H9 (cell line): Measurements from ENCODE around the gene FTH1. TPM values are rescaled to one million over a fixed set of nuclear protein-coding genes. Genes with fewer than 3 reads are reported as not detected.

ENCODE experiments used
- DNase-seq: peaks from one replicate; pipeline ENCODE4 v3.0.0-alpha.2; 2017
- H2AFZ ChIP-seq: one replicate; pipeline ENCODE4 v1.6.1; 2013; ENCODE audit warnings: mild to moderate bottlenecking, low read length, control low read depth, moderate library complexity
- H2AK5ac ChIP-seq: 2 replicates; pipeline ENCODE4 v1.6.1; 2013; ENCODE audit warnings: low read length, control low read depth, mixed read lengths; ENCODE audit not compliant: insufficient read length
- H2BK120ac ChIP-seq: one replicate; pipeline ENCODE4 v1.6.1; 2013; ENCODE audit warnings: low read depth, mild to moderate bottlenecking, low read length, control low read depth, inconsistent platforms; ENCODE audit not compliant: poor library complexity, severe bottlenecking
- H2BK12ac ChIP-seq: 2 replicates; pipeline ENCODE4 v1.6.1; 2013; ENCODE audit warnings: low read length, control low read depth, mixed read lengths, low read depth; ENCODE audit not compliant: insufficient read length
- H2BK15ac ChIP-seq: 2 replicates; pipeline ENCODE4 v1.6.1; 2013; ENCODE audit warnings: low read depth, low read length, control low read depth
- H2BK20ac ChIP-seq: one replicate; pipeline ENCODE4 v1.6.1; 2013; ENCODE audit warnings: low read depth, mild to moderate bottlenecking, low read length, control low read depth, inconsistent platforms; ENCODE audit not compliant: poor library complexity, severe bottlenecking
- H2BK5ac ChIP-seq: 2 replicates; pipeline ENCODE4 v1.6.1; 2013; ENCODE audit warnings: low read length, control low read depth, mixed read lengths; ENCODE audit not compliant: insufficient read length
- H3K14ac ChIP-seq: 2 replicates; pipeline ENCODE4 v1.6.1; 2013; ENCODE audit warnings: low read length, control low read depth; ENCODE audit not compliant: insufficient read depth
- H3K18ac ChIP-seq: 2 replicates; pipeline ENCODE4 v1.6.1; 2013; ENCODE audit warnings: low read depth, mild to moderate bottlenecking, mixed read lengths, low read length, control low read depth; ENCODE audit not compliant: insufficient read length
- H3K23ac ChIP-seq: 2 replicates; pipeline ENCODE4 v1.6.1; 2013; ENCODE audit warnings: low read length, control low read depth, mixed read lengths, low read depth; ENCODE audit not compliant: insufficient read length
- H3K23me2 ChIP-seq: 2 replicates; pipeline ENCODE4 v1.6.1; 2013; ENCODE audit warnings: low read depth, mild to moderate bottlenecking, mixed read lengths, low read length, control low read depth; ENCODE audit not compliant: insufficient read length, poor library complexity, severe bottlenecking
- H3K27ac ChIP-seq: 2 replicates; pipeline ENCODE4 v1.5.1; 2013; ENCODE audit warnings: low read length, control low read depth, mixed read lengths, low read depth; ENCODE audit not compliant: insufficient read length
- H3K27me3 ChIP-seq: 2 replicates; pipeline ENCODE4 v1.6.1; 2013; ENCODE audit warnings: low read length, control low read depth, inconsistent platforms; ENCODE audit not compliant: insufficient read depth
- H3K4ac ChIP-seq: 2 replicates; pipeline ENCODE4 v1.6.1; 2013; ENCODE audit warnings: low read depth, mild to moderate bottlenecking, control low read depth, inconsistent platforms, low read length, moderate library complexity
- H3K4me1 ChIP-seq: 2 replicates; pipeline ENCODE4 v1.6.1; 2013; ENCODE audit warnings: low read length, control low read depth, inconsistent platforms; ENCODE audit not compliant: insufficient read depth
- H3K4me2 ChIP-seq: 2 replicates; pipeline ENCODE4 v1.6.1; 2013; ENCODE audit warnings: low read length, control low read depth, mixed read lengths; ENCODE audit not compliant: insufficient read length, insufficient read depth
- H3K56ac ChIP-seq: 2 replicates; pipeline ENCODE4 v1.6.1; 2013; ENCODE audit warnings: low read depth, mild to moderate bottlenecking, mixed read lengths, low read length, control low read depth; ENCODE audit not compliant: insufficient read length
- H3K79me1 ChIP-seq: 2 replicates; pipeline ENCODE4 v1.6.1; 2013; ENCODE audit warnings: low read depth, mild to moderate bottlenecking, moderate library complexity, low read length, control low read depth, inconsistent platforms; ENCODE audit not compliant: insufficient read depth, poor library complexity, severe bottlenecking
- H3K79me2 ChIP-seq: 2 replicates; pipeline ENCODE4 v1.6.1; 2013; ENCODE audit warnings: low read length, control low read depth, inconsistent platforms; ENCODE audit not compliant: insufficient read depth
- H3K9ac ChIP-seq: 2 replicates; pipeline ENCODE4 v1.6.1; 2013; ENCODE audit warnings: low read length, control low read depth, mixed read lengths; ENCODE audit not compliant: insufficient read length; ENCODE audit errors: extremely low read depth
- H3K9me3 ChIP-seq: one replicate; pipeline ENCODE4 v1.6.1; 2013; ENCODE audit warnings: low read depth, low read length, inconsistent platforms; ENCODE audit not compliant: control insufficient read depth
- H3T11ph ChIP-seq: one replicate; pipeline ENCODE4 v1.6.1; 2013; ENCODE audit warnings: mild to moderate bottlenecking, low read length, control low read depth, inconsistent platforms
- H4K20me1 ChIP-seq: one replicate; pipeline ENCODE4 v1.6.1; 2013; ENCODE audit not compliant: control insufficient read depth, insufficient read length, insufficient read depth
- H4K5ac ChIP-seq: 2 replicates; pipeline ENCODE4 v1.6.1; 2013; ENCODE audit warnings: low read depth, mild to moderate bottlenecking, mixed read lengths, low read length, control low read depth; ENCODE audit not compliant: insufficient read length
- H4K8ac ChIP-seq: replicated peaks from 2 replicates; pipeline ENCODE4 v1.6.1; 2013; ENCODE audit warnings: low read length, control low read depth, mixed read lengths, low read depth; ENCODE audit not compliant: insufficient read length
- H4K91ac ChIP-seq: 2 replicates; pipeline ENCODE4 v1.6.1; 2013; ENCODE audit warnings: low read depth, mild to moderate bottlenecking, moderate library complexity, mixed read lengths, low read length, control low read depth; ENCODE audit not compliant: insufficient read length
- H3K27ac Mint-ChIP-seq, 3 experiments: 2 replicates in 2 of 3; 3 replicates in 1 of 3; pipeline ENCODE4 v1.8.0; 2020 to 2021; ENCODE audit warnings: mixed read lengths in 3 of 3, mild to moderate bottlenecking in 1 of 3, moderate library complexity in 1 of 3
- H3K27me3 Mint-ChIP-seq: 2 replicates; pipeline ENCODE4 v1.8.0; 2021; ENCODE audit warnings: low read depth, mild to moderate bottlenecking, moderate library complexity, mixed read lengths
- H3K36me3 Mint-ChIP-seq, 3 experiments: 2 replicates in 2 of 3; 3 replicates in 1 of 3; pipeline ENCODE4 v1.8.0; 2020 to 2021; ENCODE audit warnings: low read depth in 3 of 3, mixed read lengths in 3 of 3; ENCODE audit not compliant: insufficient read depth in 1 of 3
- H3K4me1 Mint-ChIP-seq, 2 experiments: 2 replicates each; pipeline ENCODE4 v1.8.0; 2020; ENCODE audit warnings: mixed read lengths in 2 of 2
- H3K4me3 Mint-ChIP-seq, 2 experiments: 2 replicates in 1 of 2; 3 replicates in 1 of 2; pipeline ENCODE4 v1.8.0; 2020 to 2021; ENCODE audit warnings: mild to moderate bottlenecking in 2 of 2, mixed read lengths in 2 of 2, moderate library complexity in 1 of 2
- H3K9me3 Mint-ChIP-seq, 2 experiments: 2 replicates in 1 of 2; 3 replicates in 1 of 2; pipeline ENCODE4 v1.8.0; 2020; ENCODE audit warnings: mild to moderate bottlenecking in 2 of 2, mixed read lengths in 2 of 2, moderate library complexity in 1 of 2
- WGBS: extraction: QIAGEN DNeasy Blood & Tissue Kit; methylation state at CpG from one replicate; pipeline ENCODE4 v1.1.7; 2013; ENCODE audit warnings: missing lambda C conversion rate, low lambda C conversion rate, mixed read lengths; ENCODE audit not compliant: insufficient read length; ENCODE audit errors: extremely low coverage; 5-methylcytosine and 5-hydroxymethylcytosine counted together
- total RNA-seq: library from RNA; stranded (reverse); gene quantifications from 2 replicates; pipeline ENCODE4 v1.2.1, GENCODE V29; 2021
- TF ChIP-seq, protein P1 (sequence below): fragments of 200-600 bp; sonication (generic); conservative IDR thresholded peaks from 3 replicates; pipeline ENCODE4 v1.8.0; 2021; ENCODE audit warnings: antibody characterized with exemption, mild to moderate bottlenecking

The FTH1 gene
- total RNA-seq, 1 experiment from 2014 or later = 1,505 TPM

DNA sequence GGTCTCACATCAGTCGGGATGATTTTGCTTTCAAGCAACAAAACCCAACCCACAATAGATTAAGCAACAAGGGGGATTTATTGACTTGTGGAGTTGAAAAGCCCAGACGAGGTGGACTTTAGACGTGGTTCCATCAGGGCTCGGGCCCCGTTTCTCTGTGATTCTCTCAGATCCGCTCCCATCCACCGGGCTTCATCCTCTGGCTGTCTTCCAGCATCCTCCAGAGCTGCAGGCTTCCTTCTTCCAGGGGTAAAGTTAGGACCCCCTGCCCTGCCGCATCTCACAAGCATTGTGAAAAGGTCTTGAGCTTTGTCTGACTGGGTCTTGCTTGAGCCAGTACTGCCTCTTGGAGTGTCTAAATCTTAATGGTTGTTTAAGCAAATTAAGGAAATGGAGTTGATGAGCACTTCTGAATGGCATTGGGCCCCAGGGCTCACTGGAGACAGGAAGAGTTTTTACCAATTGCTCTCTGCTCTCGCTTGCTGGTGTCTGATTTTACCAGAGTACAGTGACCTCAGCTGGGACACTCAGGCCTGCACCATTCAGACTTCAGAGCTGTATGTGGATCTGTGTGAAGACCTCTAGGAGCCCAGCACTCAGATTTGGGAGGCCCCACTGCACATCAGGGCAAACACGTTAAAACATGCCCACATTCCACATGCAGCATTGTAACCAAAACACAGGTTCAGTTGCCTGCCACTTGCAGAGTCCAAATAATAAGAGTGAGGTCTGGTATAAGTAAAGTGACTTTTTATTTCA lies 13.5 kb upstream of the FTH1 start:
- H3K4me3 Mint-ChIP-seq = no peak overlapping the region
- DNase-seq = no peak
- no peak overlapping the region for H3K23ac ChIP-seq
- no peak overlapping the region for H4K5ac ChIP-seq
- H2AFZ ChIP-seq = no peak overlapping the region
- no peaks in the 10 kb centered on the region for H3K9me3 ChIP-seq
- peaks cover under 1 to 3% of the 10 kb centered on the region in 2 experiments; a peak in 2 of 5 replicates for H3K9me3 Mint-ChIP-seq
- TF ChIP-seq, protein P1, sequence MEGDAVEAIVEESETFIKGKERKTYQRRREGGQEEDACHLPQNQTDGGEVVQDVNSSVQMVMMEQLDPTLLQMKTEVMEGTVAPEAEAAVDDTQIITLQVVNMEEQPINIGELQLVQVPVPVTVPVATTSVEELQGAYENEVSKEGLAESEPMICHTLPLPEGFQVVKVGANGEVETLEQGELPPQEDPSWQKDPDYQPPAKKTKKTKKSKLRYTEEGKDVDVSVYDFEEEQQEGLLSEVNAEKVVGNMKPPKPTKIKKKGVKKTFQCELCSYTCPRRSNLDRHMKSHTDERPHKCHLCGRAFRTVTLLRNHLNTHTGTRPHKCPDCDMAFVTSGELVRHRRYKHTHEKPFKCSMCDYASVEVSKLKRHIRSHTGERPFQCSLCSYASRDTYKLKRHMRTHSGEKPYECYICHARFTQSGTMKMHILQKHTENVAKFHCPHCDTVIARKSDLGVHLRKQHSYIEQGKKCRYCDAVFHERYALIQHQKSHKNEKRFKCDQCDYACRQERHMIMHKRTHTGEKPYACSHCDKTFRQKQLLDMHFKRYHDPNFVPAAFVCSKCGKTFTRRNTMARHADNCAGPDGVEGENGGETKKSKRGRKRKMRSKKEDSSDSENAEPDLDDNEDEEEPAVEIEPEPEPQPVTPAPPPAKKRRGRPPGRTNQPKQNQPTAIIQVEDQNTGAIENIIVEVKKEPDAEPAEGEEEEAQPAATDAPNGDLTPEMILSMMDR = no peak
- H3K14ac ChIP-seq = no peak overlapping the region
- H3K36me3 Mint-ChIP-seq = peaks cover 2 to 4% (median 3%) of the 10 kb centered on the region in 3 experiments; a peak in 3 of 7 replicates
- H3K56ac ChIP-seq = no peak overlapping the region
- H3K4me1 Mint-ChIP-seq = peaks cover 16% of the 10 kb centered on the region in 2 experiments
- no peaks in the 10 kb centered on the region for H3K4me1 ChIP-seq
- H2BK5ac ChIP-seq = no peak overlapping the region
- no peaks in the 10 kb centered on the region for H3K23me2 ChIP-seq
- H2BK120ac ChIP-seq = no peak overlapping the region
- no peak overlapping the region for H2BK12ac ChIP-seq
- no peak overlapping the region for H4K8ac ChIP-seq
- no peak overlapping the region for H3K4me2 ChIP-seq
- no peak overlapping the region for H2BK15ac ChIP-seq
- no peaks in the 10 kb centered on the region for H3K79me1 ChIP-seq
- H3K4ac ChIP-seq = no peak overlapping the region
- H4K20me1 ChIP-seq = no peaks in the 10 kb centered on the region
- WGBS = no CpG with 5 or more reads among the region's 10 CpGs
- no peak overlapping the region for H2BK20ac ChIP-seq
- no peak overlapping the region for H3K9ac ChIP-seq
- no peak overlapping the region for H4K91ac ChIP-seq
- H3K27ac Mint-ChIP-seq = no peak overlapping the region
- peaks cover 5% of the 10 kb centered on the region; the same call in 1 of the 2 replicates for H3K27me3 ChIP-seq
- peaks cover 82% of the 10 kb centered on the region for H3K27me3 Mint-ChIP-seq
- H3K79me2 ChIP-seq = no peaks in the 10 kb centered on the region
- H3K18ac ChIP-seq = no peak overlapping the region
- no peak overlapping the region for H3K27ac ChIP-seq
- no peak overlapping the region for H3T11ph ChIP-seq
- H2AK5ac ChIP-seq = no peak overlapping the region
